Astrocyte of the spinal cord (primary cell): ENCODE results near the gene TRIO.
A peak's percentile ranks its signal among the peaks of the same experiment; 100 is the strongest.

Experiments
- DNase-seq: peaks from one replicate; pipeline ENCODE4 v3.0.0; 2011; ENCODE audit warnings: low read depth, low spot score
- H3K4me3 ChIP-seq: 2 replicates; pipeline ENCODE4 v1.5.1; 2011; ENCODE audit warnings: low read depth, mild to moderate bottlenecking, low read length, moderate library complexity
- CTCF ChIP-seq: IDR thresholded peaks from 2 replicates; pipeline ENCODE4 v1.5.1; 2012; ENCODE audit warnings: low read depth, mild to moderate bottlenecking, low read length, inconsistent platforms
- in situ Hi-C: cut with HindIII; loops from 2 replicates; pipeline ENCODE4 v1.10.0; 2017; ENCODE audit warnings: low sequenced_read_pairs

TRIO gene

DNA sequence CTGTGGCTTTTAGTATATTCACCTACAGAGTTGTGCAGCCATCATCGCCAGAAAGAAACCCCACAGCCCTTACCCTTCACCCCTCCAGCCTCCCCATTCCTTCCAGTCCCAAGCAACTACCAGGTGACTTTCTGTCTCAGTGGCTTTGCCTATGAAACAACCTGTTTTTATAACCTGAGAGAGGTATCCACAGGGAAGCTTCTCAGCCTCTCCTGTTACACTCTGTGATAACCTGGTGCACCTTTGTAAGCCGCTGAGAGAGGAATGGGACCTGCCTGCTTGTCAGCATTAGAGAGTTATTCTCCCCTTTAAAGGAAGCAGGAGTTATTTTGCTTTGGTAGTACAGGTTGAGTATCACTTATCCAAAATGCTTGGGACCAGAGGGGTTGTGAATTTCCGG, 93.6 kb downstream of the TRIO start:
- TF ChIP-seq CTCF, result no peak
- no peak overlapping the region for H3K4me3 ChIP-seq
- in situ Hi-C loops, result no loop called here
- DNase-seq, result no peak

DNA sequence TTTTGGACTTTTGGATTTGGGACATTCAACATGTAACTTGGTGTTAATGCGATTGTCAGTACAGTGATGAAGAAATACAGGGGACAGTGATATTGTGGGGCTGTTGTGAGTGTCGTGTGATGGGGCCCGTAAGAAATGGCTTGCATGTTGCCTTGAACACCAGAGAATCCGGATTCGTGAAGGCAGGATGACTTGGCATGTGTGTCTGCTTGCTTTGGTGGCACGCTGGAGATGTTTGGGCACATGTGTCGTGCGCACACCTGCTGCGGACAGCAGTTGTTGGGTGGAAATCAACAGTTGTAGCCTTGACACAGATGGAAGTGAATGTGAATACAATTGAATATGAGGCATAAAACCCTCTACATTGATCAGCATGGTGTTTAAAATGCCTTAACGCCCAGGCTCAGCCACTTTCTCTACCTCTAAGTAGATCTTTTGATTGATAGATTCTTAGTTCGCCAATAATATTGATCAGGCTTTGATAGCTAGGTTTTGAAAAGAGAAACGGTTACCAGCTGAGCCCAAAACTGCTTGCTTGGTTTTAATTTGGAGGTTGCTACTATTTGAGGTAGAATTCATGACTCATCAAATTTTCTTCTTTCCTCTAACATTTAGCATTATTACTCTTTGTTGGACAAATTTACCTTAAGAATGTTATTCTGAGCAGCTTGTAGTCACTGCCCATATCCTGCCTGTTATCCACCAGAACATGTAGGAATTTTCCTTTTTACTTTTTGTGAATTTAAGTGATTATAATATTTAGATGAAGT, 94.4 kb downstream of the TRIO start:
- in situ Hi-C loops, result no loop called here
- peak; percentile 37 for DNase-seq
- no peak overlapping the region for H3K4me3 ChIP-seq
- no peak for TF ChIP-seq CTCF

GRCh38 chr5:14238272-14238671, 95.1 kb downstream of the TRIO start:
- in situ Hi-C loops, result no loop called here
- no peak for TF ChIP-seq CTCF
- no peak for DNase-seq
- no peak overlapping the region for H3K4me3 ChIP-seq

DNA sequence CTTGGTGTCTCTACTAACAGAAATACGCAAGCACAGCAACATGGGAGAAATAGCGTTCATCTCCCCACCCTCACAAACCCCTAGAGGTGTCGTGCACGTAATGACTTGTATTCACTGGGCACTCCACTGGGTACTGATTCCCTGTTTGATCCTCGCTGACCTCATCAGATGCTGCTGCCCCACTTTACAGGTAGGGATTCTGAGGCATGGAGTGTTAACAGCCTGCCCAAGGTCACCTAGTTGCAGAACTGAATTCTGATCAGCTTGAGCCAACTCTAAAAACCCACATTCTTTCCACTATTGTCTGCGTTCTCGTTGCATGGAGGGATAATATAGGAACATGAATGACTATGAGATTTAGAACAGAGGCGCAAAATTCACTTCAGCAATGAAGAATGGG, 96.3 kb downstream of the TRIO start:
- in situ Hi-C loops, result no loop called here
- DNase-seq, result no peak

GRCh38 chr5:14239951-14240350, 96.8 kb downstream of the TRIO start:
- no peak for TF ChIP-seq CTCF
- in situ Hi-C loops, result no loop called here
- H3K4me3 ChIP-seq, result no peak overlapping the region
- DNase-seq, result no peak

More for the DNA sequence above, 96.3 kb downstream of the TRIO start:
- no peak overlapping the region for H3K4me3 ChIP-seq
- no peak for TF ChIP-seq CTCF

DNA sequence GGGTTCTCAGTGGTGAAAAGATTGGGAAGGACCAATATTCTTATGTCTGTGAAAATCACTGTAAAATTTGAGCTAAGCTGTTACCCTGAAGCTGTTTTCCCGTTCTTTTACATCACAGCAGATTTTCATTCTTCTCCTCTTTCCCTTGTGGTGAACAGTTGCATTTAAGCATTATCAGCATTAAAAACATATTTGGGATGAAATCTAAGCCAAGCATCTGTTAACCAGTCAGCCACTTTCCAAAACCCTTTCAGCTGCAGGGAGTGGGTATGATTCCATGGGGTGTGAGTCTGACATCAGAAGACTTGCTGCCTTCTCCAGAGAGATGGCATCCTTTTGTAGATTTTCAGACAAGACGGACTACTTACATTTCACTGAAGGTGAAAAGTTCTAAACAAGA, 97.2 kb downstream of the TRIO start:
- DNase-seq, result no peak
- no peak overlapping the region for H3K4me3 ChIP-seq
- in situ Hi-C loops, result no loop called here
- TF ChIP-seq CTCF, result no peak
